Mucosa of stomach (tissue), 1 donor: ENCODE data around the gene BNIP5.

Experiments used
- H3K27me3 ChIP-seq: one replicate; pipeline ENCODE4 v1.7.0; 2013; ENCODE audit warnings: mild to moderate bottlenecking, low read length; ENCODE audit not compliant: control insufficient read depth, insufficient read depth
- H3K36me3 ChIP-seq: one replicate; pipeline ENCODE4 v1.7.0; 2013; ENCODE audit warnings: low read length; ENCODE audit not compliant: control insufficient read depth, insufficient read depth
- H3K4me1 ChIP-seq: one replicate; pipeline ENCODE4 v1.7.0; 2013; ENCODE audit warnings: mild to moderate bottlenecking, low read length; ENCODE audit not compliant: control insufficient read depth, insufficient read depth
- H3K4me3 ChIP-seq: one replicate; pipeline ENCODE4 v1.7.0; 2013; ENCODE audit warnings: low read length
- H3K9ac ChIP-seq: one replicate; pipeline ENCODE4 v1.7.0; 2013; ENCODE audit warnings: mild to moderate bottlenecking, low read length, moderate library complexity
- H3K9me3 ChIP-seq: one replicate; pipeline ENCODE4 v1.7.0; 2013; ENCODE audit warnings: mild to moderate bottlenecking, low read length, moderate library complexity; ENCODE audit not compliant: control insufficient read depth
- donor health status: Pancreatic carcinoma.

BNIP5 gene

GRCh38 chr6:36296240-36296639, 40.4 kb downstream of the BNIP5 start:
- Histone ChIP-seq H3K4me1 (no peaks in the 10 kb centered on the region), H3K36me3 (no peaks in the 10 kb centered on the region), H3K9me3 (no peaks in the 10 kb centered on the region), H3K4me3 (no peak overlapping the region), H3K27me3 (no peaks in the 10 kb centered on the region), H3K9ac (no peak overlapping the region)

- Histone ChIP-seq H3K4me1 (peaks cover 7% of the 10 kb centered on the region), H3K27me3 (peaks cover 11% of the 10 kb centered on the region), H3K9ac (no peak overlapping the region), H3K4me3 (no peak overlapping the region), H3K36me3 (no peaks in the 10 kb centered on the region), H3K9me3 (no peaks in the 10 kb centered on the region)
Observed at GRCh38 chr6:36292170-36292569, 44.5 kb downstream of the BNIP5 start.

GRCh38 chr6:36290668-36291620, 45.7 kb downstream of the BNIP5 start:
- Histone ChIP-seq H3K27me3 (peaks cover 11% of the 10 kb centered on the region), H3K9ac (no peak overlapping the region), H3K4me3 (no peak overlapping the region), H3K9me3 (no peaks in the 10 kb centered on the region), H3K36me3 (no peaks in the 10 kb centered on the region), H3K4me1 (peaks cover 7% of the 10 kb centered on the region)

GRCh38 chr6:36289281-36289878, 47.3 kb downstream of the BNIP5 start:
- Histone ChIP-seq H3K4me1 (peaks cover 7% of the 10 kb centered on the region), H3K9ac (no peak overlapping the region), H3K27me3 (peaks cover 26% of the 10 kb centered on the region), H3K4me3 (no peak overlapping the region), H3K9me3 (no peaks in the 10 kb centered on the region), H3K36me3 (no peaks in the 10 kb centered on the region)

GRCh38 chr6:36286858-36287257, 49.8 kb downstream of the BNIP5 start:
- H3K4me3 ChIP-seq, result no peak overlapping the region
- H3K4me1 ChIP-seq, result peaks cover 7% of the 10 kb centered on the region
- H3K9ac ChIP-seq, result no peak overlapping the region
- H3K36me3 ChIP-seq, result no peaks in the 10 kb centered on the region
- H3K9me3 ChIP-seq, result no peaks in the 10 kb centered on the region
- H3K27me3 ChIP-seq, result peaks cover 29% of the 10 kb centered on the region

GRCh38 chr6:36285797-36286196, 50.9 kb downstream of the BNIP5 start:
- peaks cover 4% of the 10 kb centered on the region for H3K4me1 ChIP-seq
- H3K9ac ChIP-seq, result no peak overlapping the region
- H3K9me3 ChIP-seq, result no peaks in the 10 kb centered on the region
- H3K27me3 ChIP-seq, result peaks cover 29% of the 10 kb centered on the region
- H3K36me3 ChIP-seq, result no peaks in the 10 kb centered on the region
- H3K4me3 ChIP-seq, result no peak overlapping the region

GRCh38 chr6:36285187-36285671, 51.5 kb downstream of the BNIP5 start:
- Histone ChIP-seq H3K9ac (no peak overlapping the region), H3K4me1 (no peaks in the 10 kb centered on the region), H3K36me3 (no peaks in the 10 kb centered on the region), H3K9me3 (no peaks in the 10 kb centered on the region), H3K27me3 (peaks cover 27% of the 10 kb centered on the region), H3K4me3 (no peak overlapping the region)

- H3K27me3 ChIP-seq, result peaks cover 23% of the 10 kb centered on the region
- H3K9me3 ChIP-seq, result no peaks in the 10 kb centered on the region
- no peaks in the 10 kb centered on the region for H3K4me1 ChIP-seq
- H3K9ac ChIP-seq, result no peak overlapping the region
- H3K36me3 ChIP-seq, result no peaks in the 10 kb centered on the region
- no peak overlapping the region for H3K4me3 ChIP-seq
Observed at GRCh38 chr6:36284359-36284758, 52.3 kb downstream of the BNIP5 start.

GRCh38 chr6:36283608-36284007, 53.1 kb downstream of the BNIP5 start:
- no peaks in the 10 kb centered on the region for H3K9me3 ChIP-seq
- no peaks in the 10 kb centered on the region for H3K4me1 ChIP-seq
- H3K9ac ChIP-seq, result no peak overlapping the region
- H3K27me3 ChIP-seq, result peaks cover 18% of the 10 kb centered on the region
- no peaks in the 10 kb centered on the region for H3K36me3 ChIP-seq
- no peak overlapping the region for H3K4me3 ChIP-seq

- Histone ChIP-seq H3K27me3 (peaks cover 18% of the 10 kb centered on the region), H3K4me1 (no peaks in the 10 kb centered on the region), H3K36me3 (no peaks in the 10 kb centered on the region), H3K4me3 (no peak overlapping the region), H3K9ac (no peak overlapping the region), H3K9me3 (no peaks in the 10 kb centered on the region)
Observed at GRCh38 chr6:36280983-36281382, 55.7 kb downstream of the BNIP5 start.

GRCh38 chr6:36280467-36280866, 56.2 kb downstream of the BNIP5 start:
- H3K9ac ChIP-seq, result no peak overlapping the region
- no peak overlapping the region for H3K4me3 ChIP-seq
- no peaks in the 10 kb centered on the region for H3K4me1 ChIP-seq
- H3K36me3 ChIP-seq, result no peaks in the 10 kb centered on the region
- H3K27me3 ChIP-seq, result peaks cover 14% of the 10 kb centered on the region
- H3K9me3 ChIP-seq, result no peaks in the 10 kb centered on the region

GRCh38 chr6:36277946-36278470, 58.7 kb downstream of the BNIP5 start:
- Histone ChIP-seq H3K4me1 (no peaks in the 10 kb centered on the region), H3K9ac (no peak overlapping the region), H3K27me3 (no peaks in the 10 kb centered on the region), H3K9me3 (no peaks in the 10 kb centered on the region), H3K4me3 (no peak overlapping the region), H3K36me3 (no peaks in the 10 kb centered on the region)
